Tibial artery (tissue), 4 donors: ENCODE measurements around the gene TRPC1.

Source experiments
- DNase-seq, 2 donors: peaks; one replicate each; pipeline ENCODE4 v3.0.0-alpha.2; 2019
- H3K27ac ChIP-seq, 2 donors: fragments of 200-600 bp; sonication (generic) in 1 of 2; 1 replicate in 1 of 2; 2 replicates in 1 of 2; pipeline ENCODE4 v1.5.1; 2018 to 2019; ENCODE audit warnings: mild to moderate bottlenecking in 1 of 2
- H3K27me3 ChIP-seq, 2 donors: fragments of 200-600 bp; sonication (generic) in 1 of 2; one replicate each; pipeline versions ENCODE4 v1.5.1 to v1.6.0; 2016 to 2019
- H3K36me3 ChIP-seq, 3 donors: fragments of 200-600 bp; sonication (generic) in 2 of 3; one replicate each; pipeline ENCODE4 v1.5.1; 2016 to 2019; ENCODE audit warnings: mild to moderate bottlenecking in 2 of 3
- H3K4me1 ChIP-seq, 4 donors: fragments of 200-600 bp; sonication (generic) in 2 of 4; 1 replicate in 3 of 4; 2 replicates in 1 of 4; pipeline ENCODE4 v1.5.1; 2016 to 2019
- H3K4me3 ChIP-seq, 2 donors: fragments of 200-600 bp; sonication (generic) in 1 of 2; 1 replicate in 1 of 2; 2 replicates in 1 of 2; pipeline ENCODE4 v1.5.1; 2018 to 2019; ENCODE audit warnings: mild to moderate bottlenecking in 2 of 2
- H3K9me3 ChIP-seq, 3 donors: fragments of 200-600 bp; sonication (generic) in 1 of 3; one replicate each; pipeline ENCODE4 v1.5.1; 2016 to 2019
- CTCF ChIP-seq, 2 experiments: fragments of 200-600 bp in 1 of 2; fragments of 450-650 bp in 1 of 2; IDR thresholded peaks; one replicate each; pipeline ENCODE4 v1.5.1; 2017 to 2019; ENCODE audit warnings: antibody characterized with exemption in 2 of 2, mild to moderate bottlenecking in 1 of 2, moderate library complexity in 1 of 2
- intact Hi-C: fragments of 100-400 bp; cut with DNase I; formaldehyde crosslinking; loops from one replicate; pipeline ENCODE4 v1.15.0; 2023; ENCODE audit warnings: low total_unique reads

The TRPC1 gene

GRCh38 chr3:142716102-142716501 lies 7.7 kb upstream of the TRPC1 start:
- Histone ChIP-seq H3K4me1 (no peaks in the 10 kb centered on the region), H3K4me3 (no peak overlapping the region), H3K27me3 (no peaks in the 10 kb centered on the region), H3K27ac (no peak overlapping the region), H3K9me3 (no peaks in the 10 kb centered on the region), H3K36me3 (no peaks in the 10 kb centered on the region)
- intact Hi-C loops: no loop called here
- DNase-seq: no peak
- no peak for TF ChIP-seq CTCF (IDR thresholded peaks at IDR 0.05)

- Histone ChIP-seq H3K27me3 (no peaks in the 10 kb centered on the region), H3K27ac (peak overlapping the region; percentile 78 to 95), H3K9me3 (no peaks in the 10 kb centered on the region), H3K4me1 (peaks cover 0 to 24% (median 3%) of the 10 kb centered on the region in 4 donors), H3K36me3 (no peaks in the 10 kb centered on the region), H3K4me3 (peak overlapping the region; percentile 73 to 87)
- intact Hi-C loops: no loop called here
- TF ChIP-seq CTCF (IDR thresholded peaks at IDR 0.05): no peak
- DNase-seq: no peak
These were observed 218 bp upstream of the TRPC1 start for GRCh38 chr3:142723665-142723967.

GRCh38 chr3:142724682-142725356 lies 985 bp downstream of the TRPC1 start:
- Histone ChIP-seq H3K27me3 (no peaks in the 10 kb centered on the region), H3K4me1 (peaks cover 0 to 24% (median 3%) of the 10 kb centered on the region in 4 donors), H3K36me3 (no peaks in the 10 kb centered on the region), H3K4me3 (peak overlapping the region; percentile 73 to 87), H3K27ac (peak overlapping the region; percentile 78 to 95), H3K9me3 (no peaks in the 10 kb centered on the region)
- no peak for TF ChIP-seq CTCF (IDR thresholded peaks at IDR 0.05)
- intact Hi-C loops: loop anchor here (5.0 kb wide), 1 partner anchor 282 kb away; no protein-coding TSS in a partner anchor
- peak; percentile 31 to 66 for DNase-seq

- Histone ChIP-seq H3K4me3 (peak overlapping the region; percentile 73 to 87), H3K36me3 (no peaks in the 10 kb centered on the region), H3K4me1 (peaks cover 0 to 24% (median 3%) of the 10 kb centered on the region in 4 donors), H3K27me3 (no peaks in the 10 kb centered on the region), H3K9me3 (no peaks in the 10 kb centered on the region), H3K27ac (peak overlapping the region; percentile 78 to 95)
- no peak for TF ChIP-seq CTCF (IDR thresholded peaks at IDR 0.05)
- intact Hi-C loops: loop anchor here (5.0 kb wide), 1 partner anchor 282 kb away; no protein-coding TSS in a partner anchor
- DNase-seq: no peak
These were observed 1.5 kb downstream of the TRPC1 start for GRCh38 chr3:142725357-142725739.

GRCh38 chr3:142726017-142726416 lies 2.2 kb downstream of the TRPC1 start:
- no peak overlapping the region for H3K27ac ChIP-seq
- intact Hi-C loops: loop anchor here (5.0 kb wide), 1 partner anchor 281 kb away; no protein-coding TSS in a partner anchor
- H3K4me3 ChIP-seq: no peak overlapping the region
- no peaks in the 10 kb centered on the region for H3K9me3 ChIP-seq
- H3K4me1 ChIP-seq: peaks cover 0 to 24% (median 3%) of the 10 kb centered on the region in 4 donors
- TF ChIP-seq CTCF (IDR thresholded peaks at IDR 0.05): no peak
- H3K27me3 ChIP-seq: no peaks in the 10 kb centered on the region
- no peaks in the 10 kb centered on the region for H3K36me3 ChIP-seq
- DNase-seq: no peak
